NT2/D1 (cell line): ENCODE data around the gene C11orf52.

Experiments
- DNase-seq: peaks from one replicate; pipeline ENCODE4 v3.0.0-alpha.2; 2011; ENCODE audit warnings: low read depth, low spot score
- H3K27me3 ChIP-seq: 2 replicates; pipeline ENCODE4 v1.6.0; 2011; ENCODE audit warnings: mild to moderate bottlenecking; ENCODE audit not compliant: insufficient read length, insufficient read depth
- H3K36me3 ChIP-seq: 2 replicates; pipeline ENCODE4 v1.6.1; 2011; ENCODE audit warnings: mild to moderate bottlenecking, low read length, mixed read lengths; ENCODE audit not compliant: insufficient read depth, insufficient read length
- H3K4me1 ChIP-seq: 2 replicates; pipeline ENCODE4 v1.5.1; 2011; ENCODE audit not compliant: insufficient read depth, insufficient read length
- H3K4me3 ChIP-seq: 2 replicates; pipeline ENCODE4 v1.5.1; 2011; ENCODE audit warnings: low read depth; ENCODE audit not compliant: insufficient read length
- H3K9ac ChIP-seq: 2 replicates; pipeline ENCODE4 v1.6.0; 2011; ENCODE audit warnings: low read depth; ENCODE audit not compliant: insufficient read length
- H3K9me3 ChIP-seq: 2 replicates; pipeline ENCODE4 v1.5.1; 2011; ENCODE audit warnings: mild to moderate bottlenecking, low read length; ENCODE audit not compliant: insufficient read depth
- SUZ12 ChIP-seq: IDR thresholded peaks from 2 replicates; pipeline ENCODE4 v1.6.1; 2011; ENCODE audit not compliant: insufficient read length, insufficient read depth; ENCODE audit errors: extremely low read depth
- YY1 ChIP-seq: IDR thresholded peaks from 2 replicates; pipeline ENCODE4 v1.6.1; 2011; ENCODE audit not compliant: insufficient read length, insufficient read depth
- ZNF274 ChIP-seq: IDR thresholded peaks from 2 replicates; pipeline ENCODE4 v1.6.1; 2011; ENCODE audit warnings: mild to moderate bottlenecking, low read depth, low read length

Gene C11orf52

DNA sequence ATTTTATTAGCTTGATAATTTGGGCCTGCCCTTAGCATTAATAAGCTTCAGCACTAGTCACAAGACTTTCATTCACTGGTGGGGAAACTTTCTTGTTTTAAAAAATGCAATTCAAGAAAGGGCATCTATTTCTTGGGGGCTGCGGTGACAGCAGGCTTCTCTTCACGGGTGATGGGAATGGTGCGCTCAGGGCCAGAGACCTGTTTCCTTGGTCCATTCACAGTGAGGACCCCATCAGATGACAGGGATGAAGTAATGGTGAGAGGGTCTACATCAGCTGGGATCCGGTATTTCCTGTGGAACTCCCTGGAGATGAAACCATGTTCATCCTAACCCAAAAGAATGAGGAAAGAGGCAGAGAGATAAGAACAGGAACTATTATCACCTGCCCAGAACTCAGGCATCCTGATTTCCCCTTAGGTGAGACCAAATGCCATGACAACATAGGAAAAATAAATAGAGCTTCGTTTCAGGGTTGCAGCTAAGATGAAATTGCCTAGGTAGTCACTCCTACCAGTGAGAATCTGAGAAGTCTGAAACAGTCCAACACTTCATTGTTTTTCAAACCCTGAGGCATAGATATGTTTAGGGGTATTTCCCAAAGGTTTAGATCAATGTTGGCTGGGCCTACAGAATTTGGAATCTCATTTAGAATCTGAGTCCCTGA lies 9.9 kb upstream of the C11orf52 start:
- Histone ChIP-seq H3K9me3 (no peaks in the 10 kb centered on the region; the same call in 1 of the 2 replicates), H3K4me1 (peaks cover 8% of the 10 kb centered on the region), H3K36me3 (no peaks in the 10 kb centered on the region), H3K4me3 (no peak overlapping the region), H3K27me3 (no peaks in the 10 kb centered on the region), H3K9ac (no peak overlapping the region)
- no peak for DNase-seq
- no peak for TF ChIP-seq SUZ12
- TF ChIP-seq YY1, result no peak
- no peak for TF ChIP-seq ZNF274

GRCh38 chr11:111909378-111909777 lies 9.3 kb upstream of the C11orf52 start:
- no peaks in the 10 kb centered on the region for H3K36me3 ChIP-seq

GRCh38 chr11:111910676-111911562 lies 7.8 kb upstream of the C11orf52 start:
- no peaks in the 10 kb centered on the region for H3K36me3 ChIP-seq
- TF ChIP-seq SUZ12 (no peak), YY1 (no peak), ZNF274 (no peak)
- no peak overlapping the region for H3K9ac ChIP-seq
- H3K27me3 ChIP-seq, result no peaks in the 10 kb centered on the region
- H3K9me3 ChIP-seq, result no peaks in the 10 kb centered on the region
- no peak overlapping the region for H3K4me3 ChIP-seq
- DNase-seq, result no peak
- peaks cover 8% of the 10 kb centered on the region for H3K4me1 ChIP-seq

More at GRCh38 chr11:111909378-111909777, 9.3 kb upstream of the C11orf52 start:
- TF ChIP-seq YY1, result no peak
- no peak for TF ChIP-seq SUZ12
- no peak for TF ChIP-seq ZNF274
- no peak overlapping the region for H3K9ac ChIP-seq
- no peaks in the 10 kb centered on the region for H3K27me3 ChIP-seq
- H3K4me1 ChIP-seq, result peaks cover 8% of the 10 kb centered on the region
- H3K9me3 ChIP-seq, result no peaks in the 10 kb centered on the region; the same call in 1 of the 2 replicates
- no peak for DNase-seq
- no peak overlapping the region for H3K4me3 ChIP-seq

DNA sequence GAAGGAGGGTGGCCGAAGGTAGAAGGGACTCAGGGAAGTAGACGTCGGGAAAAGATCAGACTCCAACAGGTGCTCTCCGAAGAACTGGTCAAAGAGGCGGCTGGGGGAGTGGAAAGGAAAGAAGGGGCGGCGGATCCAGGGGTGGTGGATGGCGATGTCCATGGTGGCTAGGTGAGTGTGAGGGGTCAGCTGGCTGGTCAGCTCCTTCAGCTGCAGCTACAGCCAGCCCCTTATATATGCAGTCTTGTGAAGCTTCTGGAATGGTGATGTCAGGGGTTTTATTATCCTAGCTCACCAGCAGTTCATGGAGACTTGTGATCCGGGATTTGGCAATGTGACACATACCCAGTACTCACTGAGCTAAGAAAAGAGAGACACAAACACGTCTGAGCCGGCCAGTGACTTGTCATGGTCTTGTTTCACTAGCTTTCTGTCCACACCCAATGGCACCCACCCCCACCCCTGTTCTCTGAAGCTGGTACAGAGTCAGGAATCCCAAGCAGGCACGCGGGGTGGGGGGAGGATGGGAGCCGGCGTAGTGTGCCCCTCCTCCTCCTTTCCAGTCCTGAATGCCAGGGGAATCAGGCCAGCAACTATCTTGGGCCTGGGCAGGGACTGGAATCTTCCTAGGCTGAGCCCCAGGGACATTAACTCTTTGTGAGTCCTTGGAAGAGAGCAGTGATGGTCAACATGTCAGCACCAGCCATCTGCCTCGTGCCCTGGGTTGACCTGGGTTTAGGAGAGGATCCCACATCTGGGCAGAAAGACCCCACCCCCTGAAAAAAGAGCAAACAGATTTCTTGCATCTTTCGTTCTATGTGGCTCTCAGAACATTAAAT lies 6.9 kb upstream of the C11orf52 start, which contains the start of gene CRYAB:
TSS of gene CRYAB (minus strand) at position 208 of the 839 bp plus-strand sequence. CDS start at position 162, 46 bp downstream.
- Histone ChIP-seq H3K9me3 (no peaks in the 10 kb centered on the region), H3K4me1 (peaks cover 8% of the 10 kb centered on the region), H3K36me3 (no peaks in the 10 kb centered on the region), H3K9ac (peak within 1 kb of the TSS; percentile 23), H3K4me3 (no peak within 1 kb of the TSS), H3K27me3 (no peaks in the 10 kb centered on the region)
- DNase-seq, result no peak
- no peak for TF ChIP-seq YY1

GRCh38 chr11:111912535-111912934 lies 6.2 kb upstream of the C11orf52 start, which contains the start of gene HSPB2:
HSPB2 (plus strand) TSS chr11:111912734; CDS start chr11:111912830, 96 bp downstream.
- no peaks in the 10 kb centered on the region for H3K9me3 ChIP-seq
- H3K4me1 ChIP-seq, result peaks cover 8% of the 10 kb centered on the region
- H3K9ac ChIP-seq, result peak within 1 kb of the TSS; percentile 23
- H3K27me3 ChIP-seq, result no peaks in the 10 kb centered on the region
- H3K36me3 ChIP-seq, result no peaks in the 10 kb centered on the region
- TF ChIP-seq ZNF274 (no peak), SUZ12 (no peak), YY1 (no peak)
- no peak for DNase-seq
- no peak within 1 kb of the TSS for H3K4me3 ChIP-seq

DNA sequence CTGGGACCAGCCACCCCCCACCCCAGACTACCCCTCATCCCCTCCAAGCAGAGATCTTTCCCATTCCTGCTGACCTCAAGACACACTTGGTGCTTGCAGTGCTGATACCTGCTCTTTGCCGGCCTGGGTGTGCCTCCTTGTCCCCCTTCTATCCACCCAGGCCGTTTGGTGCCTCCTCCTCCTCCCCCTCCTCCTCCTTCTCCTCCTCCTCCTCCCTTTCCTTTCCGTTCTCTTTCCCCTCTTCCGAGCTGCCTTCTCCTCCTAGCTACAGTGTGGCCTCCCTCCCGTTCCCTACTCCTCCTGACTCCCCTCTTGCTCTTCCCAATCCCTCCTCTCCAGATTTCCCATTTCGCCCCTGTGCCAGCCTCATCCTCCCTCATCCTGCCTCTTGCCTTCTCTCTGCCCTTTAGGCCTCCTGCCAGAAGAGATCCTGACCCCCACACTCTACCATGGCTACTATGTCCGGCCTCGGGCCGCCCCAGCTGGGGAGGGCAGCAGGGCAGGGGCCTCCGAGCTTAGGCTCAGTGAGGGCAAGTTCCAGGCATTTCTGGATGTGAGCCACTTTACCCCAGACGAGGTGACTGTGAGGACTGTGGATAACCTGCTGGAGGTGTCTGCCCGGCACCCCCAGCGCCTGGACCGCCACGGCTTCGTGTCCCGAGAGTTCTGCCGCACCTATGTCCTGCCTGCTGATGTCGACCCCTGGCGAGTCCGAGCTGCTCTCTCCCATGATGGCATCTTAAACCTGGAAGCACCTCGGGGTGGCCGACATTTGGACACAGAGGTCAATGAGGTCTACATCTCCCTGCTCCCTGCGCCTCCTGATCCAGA lies 5.5 kb upstream of the C11orf52 start:
- no peak for TF ChIP-seq SUZ12
- no peak for TF ChIP-seq YY1
- TF ChIP-seq ZNF274, result no peak
- Histone ChIP-seq H3K9me3 (no peaks in the 10 kb centered on the region), H3K27me3 (no peaks in the 10 kb centered on the region), H3K36me3 (no peaks in the 10 kb centered on the region), H3K4me3 (no peak overlapping the region), H3K4me1 (peaks cover 8% of the 10 kb centered on the region), H3K9ac (no peak overlapping the region)
- no peak for DNase-seq
